Umbilical cord (tissue), 2 donors: ENCODE data around the gene SULT2A1. TPM values are rescaled to one million over a fixed set of nuclear protein-coding genes. Genes with fewer than 3 reads are reported as not detected.
A peak's percentile ranks its signal among the peaks of the same experiment; 100 is the strongest.
"Not testable (repeated sequence)": the region's sequence is repeated elsewhere in the genome, so short reads cannot be mapped to it uniquely, and the experiment has no call there.

Source experiments
- DNase-seq: peaks from one replicate; pipeline ENCODE4 v3.0.0-alpha.2; 2015; ENCODE audit warnings: low spot score
- total RNA-seq: library from RNA; depleted of rRNA; stranded (reverse); fragments of >200 nt; gene quantifications from one replicate; pipeline ENCODE4 v1.2.3, GENCODE V29; 2014; ENCODE audit warnings: low replicate concordance; ENCODE audit not compliant: insufficient read depth

Gene SULT2A1, protein sequence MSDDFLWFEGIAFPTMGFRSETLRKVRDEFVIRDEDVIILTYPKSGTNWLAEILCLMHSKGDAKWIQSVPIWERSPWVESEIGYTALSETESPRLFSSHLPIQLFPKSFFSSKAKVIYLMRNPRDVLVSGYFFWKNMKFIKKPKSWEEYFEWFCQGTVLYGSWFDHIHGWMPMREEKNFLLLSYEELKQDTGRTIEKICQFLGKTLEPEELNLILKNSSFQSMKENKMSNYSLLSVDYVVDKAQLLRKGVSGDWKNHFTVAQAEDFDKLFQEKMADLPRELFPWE
- total RNA-seq: not detected

DNA sequence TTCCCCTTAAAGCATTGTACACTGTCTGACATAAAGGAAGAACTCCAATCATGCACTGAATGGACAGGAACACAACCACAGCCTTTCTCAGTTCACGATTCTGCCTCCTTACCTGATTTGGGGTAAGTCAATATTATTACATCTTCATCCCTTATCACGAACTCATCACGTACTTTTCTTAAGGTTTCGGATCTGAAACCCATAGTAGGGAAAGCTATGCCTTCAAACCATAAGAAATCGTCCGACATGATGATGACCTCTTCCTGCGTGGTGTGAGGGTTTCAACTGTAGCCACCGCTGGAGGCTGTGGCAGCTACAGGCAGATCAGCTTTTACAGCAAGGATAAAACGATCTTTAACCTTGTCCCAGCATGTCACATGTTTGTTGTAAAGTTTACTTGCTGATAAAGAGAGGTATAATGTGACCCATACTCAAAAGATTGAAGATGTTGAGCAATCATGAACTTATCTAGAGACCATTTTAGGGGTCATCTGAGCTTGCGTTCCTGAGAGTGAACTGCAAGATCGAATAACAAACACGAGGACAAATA, at the start of gene SULT2A1:
Gene SULT2A1 (minus strand): TSS at position 306 of the 550 bp plus-strand sequence. CDS start 58 bp downstream, at position 248.
- DNase-seq: no peak

DNA sequence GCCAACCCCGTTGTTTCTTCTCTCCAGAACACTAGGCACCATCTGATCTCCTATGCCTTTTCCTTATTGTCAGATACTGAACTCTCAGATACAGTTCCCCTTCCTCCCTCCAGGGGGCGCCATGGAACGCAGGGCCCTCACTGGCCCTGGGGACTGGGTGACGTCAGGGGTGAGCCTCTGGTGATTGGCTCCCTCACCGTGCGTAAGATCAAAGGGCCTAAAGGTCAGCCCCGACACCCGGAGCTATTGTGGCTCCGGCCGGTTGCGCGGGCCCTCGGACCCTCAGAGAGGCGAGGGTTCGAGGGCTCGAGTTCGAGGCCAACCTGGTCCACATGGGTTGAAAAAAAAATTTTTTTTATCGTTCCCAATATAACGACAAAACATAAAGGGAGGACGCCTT, 42.5 kb upstream of the SULT2A1 start:
- not testable (repeated sequence) for DNase-seq

DNA sequence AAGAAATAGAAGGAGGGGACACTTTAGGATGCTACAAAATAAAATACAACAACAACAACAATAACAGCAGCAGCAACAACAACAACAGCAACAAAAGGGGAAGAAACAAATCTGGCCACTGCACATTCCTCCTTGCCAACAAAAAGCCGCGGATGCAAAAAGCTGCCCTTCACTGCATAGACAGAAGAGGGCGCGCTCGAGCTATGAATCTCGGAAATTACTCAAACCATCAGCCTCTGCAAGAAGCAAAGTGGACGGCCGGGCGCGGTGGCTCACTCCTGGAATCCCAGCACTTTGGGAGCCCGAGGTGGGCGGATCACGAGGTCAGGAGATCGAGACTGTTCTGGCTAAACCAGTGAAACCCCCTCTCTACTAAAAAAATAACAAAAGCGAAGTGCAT, 34.0 kb upstream of the SULT2A1 start:
- DNase-seq: not testable (repeated sequence)

DNA sequence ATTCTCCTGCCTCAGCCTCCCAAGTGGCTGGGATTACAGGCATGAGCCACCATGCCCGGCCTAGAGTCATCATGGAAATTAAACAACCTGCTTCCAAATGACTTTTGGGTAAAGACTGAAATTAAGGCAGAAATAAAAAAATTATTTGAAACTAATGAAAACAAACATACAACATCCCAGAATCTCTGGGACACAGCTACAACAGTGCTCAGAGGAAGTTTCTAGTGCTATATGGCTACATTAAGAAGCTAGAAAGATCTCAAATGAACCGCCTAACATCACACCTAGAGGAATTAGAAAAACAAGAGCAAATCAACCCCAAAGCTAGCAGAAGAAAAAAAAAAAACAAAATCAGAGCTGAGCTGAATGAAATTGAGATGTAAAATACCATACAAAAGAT, 24.1 kb upstream of the SULT2A1 start:
- DNase-seq: not testable (repeated sequence)

DNA sequence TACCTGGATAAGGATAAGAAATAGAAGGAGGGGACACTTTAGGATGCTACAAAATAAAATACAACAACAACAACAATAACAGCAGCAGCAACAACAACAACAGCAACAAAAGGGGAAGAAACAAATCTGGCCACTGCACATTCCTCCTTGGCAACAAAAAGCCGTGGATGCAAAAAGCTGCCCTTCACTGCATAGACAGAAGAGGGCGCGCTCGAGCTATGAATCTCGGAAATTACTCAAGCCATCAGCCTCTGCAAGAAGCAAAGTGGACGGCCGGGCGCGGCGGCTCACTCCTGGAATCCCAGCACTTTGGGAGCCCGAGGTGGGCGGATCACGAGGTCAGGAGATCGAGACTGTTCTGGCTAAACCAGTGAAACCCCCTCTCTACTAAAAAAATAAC, 23.2 kb upstream of the SULT2A1 start:
- not testable (repeated sequence) for DNase-seq

DNA sequence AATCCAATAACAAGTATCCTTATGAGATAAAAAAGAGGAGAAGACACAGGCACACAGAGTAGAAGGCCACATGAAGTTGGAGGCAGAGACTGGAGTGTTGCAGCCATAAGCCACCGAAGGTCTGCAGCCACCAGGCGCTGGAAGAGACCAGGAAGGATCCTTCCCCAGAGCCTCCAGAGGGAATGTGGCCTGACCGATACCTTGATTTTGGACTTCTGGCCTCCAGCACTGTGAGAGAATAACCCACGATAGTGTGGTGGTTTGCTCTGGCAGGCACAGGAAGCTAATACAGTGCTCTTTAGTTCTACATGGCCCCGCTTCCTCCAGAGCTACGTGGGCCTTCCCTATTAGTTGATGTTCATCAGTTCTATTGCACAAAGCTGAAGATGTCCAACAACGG, 15.3 kb upstream of the SULT2A1 start:
- DNase-seq: no peak

DNA sequence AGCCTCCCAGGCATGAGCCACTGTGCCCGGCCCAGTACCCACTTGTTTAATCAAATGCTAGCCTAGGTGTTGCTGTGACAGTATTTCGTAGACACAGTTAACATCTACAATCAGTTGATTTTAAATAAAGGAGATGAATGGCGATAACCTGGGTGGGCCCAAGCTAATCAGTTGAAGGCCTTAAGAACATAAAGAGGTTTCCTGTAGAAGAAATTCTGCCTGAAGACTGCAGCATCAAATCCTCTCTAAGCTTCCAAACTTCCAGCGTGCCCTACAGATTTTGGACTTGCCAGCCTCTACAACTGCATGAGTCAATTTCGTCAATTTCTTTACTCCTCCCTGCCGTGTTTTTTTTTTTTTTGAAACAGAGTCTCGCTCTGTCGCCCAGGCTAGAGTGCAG, 13.2 kb upstream of the SULT2A1 start:
- no peak for DNase-seq

DNA sequence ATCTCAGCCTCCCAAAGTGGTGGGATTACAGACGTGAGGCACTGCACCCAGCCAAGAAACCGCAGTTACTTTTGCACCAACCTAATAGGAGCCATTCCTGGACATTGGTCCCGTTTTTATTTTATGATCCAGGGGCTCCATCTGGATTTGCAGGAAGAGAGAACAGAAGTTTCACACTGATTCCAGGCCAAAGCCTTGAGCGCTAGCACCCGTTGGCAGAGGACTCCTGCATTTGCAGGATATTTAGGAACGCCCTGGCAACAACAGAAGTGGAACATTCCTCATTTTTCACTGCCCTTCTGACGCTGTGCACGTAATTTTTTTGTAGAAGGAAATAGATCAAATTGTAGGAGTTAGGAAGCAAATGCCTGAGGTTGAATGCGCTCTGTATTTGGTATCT, 11.7 kb upstream of the SULT2A1 start:
- peak; percentile 19 for DNase-seq

DNA sequence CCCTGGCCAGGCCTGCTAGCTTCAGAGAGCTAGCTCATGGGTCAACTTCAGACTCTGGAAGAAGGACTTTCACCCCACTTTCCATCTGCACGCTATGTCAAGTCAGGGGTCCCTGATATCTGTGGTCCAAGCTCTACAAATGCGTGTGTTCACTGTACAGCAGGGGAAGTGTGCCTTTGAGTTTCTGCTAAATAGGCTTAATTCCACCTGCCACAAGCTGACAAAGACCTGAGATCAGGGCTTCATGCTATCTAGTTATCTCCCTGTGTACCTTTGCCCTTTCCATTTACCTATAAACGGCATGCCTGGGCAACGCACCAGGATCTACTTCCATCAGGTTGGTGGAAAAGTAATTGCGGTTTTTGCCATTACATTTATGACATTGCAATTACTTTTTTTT, 10.7 kb upstream of the SULT2A1 start:
- no peak for DNase-seq

DNA sequence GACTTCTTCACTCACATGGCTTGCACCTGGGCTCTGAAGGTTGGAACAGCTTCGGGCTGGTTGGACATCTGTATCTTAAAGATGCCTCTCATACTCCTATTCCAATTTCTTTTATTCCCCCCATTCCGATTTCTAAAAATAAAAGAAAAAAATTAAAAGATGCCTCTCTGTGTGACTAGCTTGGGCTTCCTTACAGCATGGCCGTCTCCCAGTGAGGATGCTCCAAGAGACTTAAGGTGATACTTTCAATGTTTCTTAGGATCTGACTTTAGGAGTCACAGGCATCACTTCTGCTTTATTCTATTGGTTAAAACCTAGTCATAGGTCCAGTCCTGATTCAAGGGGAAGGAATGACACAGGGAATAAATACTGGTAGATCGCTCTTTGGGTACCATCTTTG, 9.9 kb upstream of the SULT2A1 start:
- no peak for DNase-seq

DNA sequence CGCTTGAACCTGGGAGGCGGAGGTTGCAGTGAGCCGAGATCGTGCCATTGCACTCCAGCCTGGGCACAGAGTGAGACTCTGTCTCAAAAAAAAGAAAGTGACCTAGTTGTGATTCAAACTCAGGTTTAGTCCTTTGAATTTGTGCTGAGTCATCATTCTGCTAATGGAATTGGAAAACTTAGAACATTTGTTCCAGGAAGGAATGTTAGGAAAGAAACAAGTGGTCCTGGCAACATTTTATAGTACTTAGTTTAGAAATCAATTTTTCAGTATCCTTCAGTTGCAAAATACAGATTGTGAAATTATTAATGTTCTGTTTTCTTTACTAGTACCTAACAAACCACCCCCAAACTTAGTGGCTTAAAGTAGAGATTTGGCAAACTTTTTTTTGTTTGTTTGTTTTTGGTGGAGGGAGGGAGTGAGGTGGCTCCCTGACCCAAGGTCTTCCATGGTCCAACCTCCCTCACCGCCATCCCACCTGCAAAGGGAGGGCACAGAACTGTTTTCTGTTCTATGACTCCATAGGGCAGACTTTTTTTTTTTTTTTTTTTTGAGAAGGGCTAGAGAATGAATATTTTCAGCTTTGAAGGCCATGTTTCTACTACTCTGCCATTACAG, 9.2 kb upstream of the SULT2A1 start:
- DNase-seq: no peak

DNA sequence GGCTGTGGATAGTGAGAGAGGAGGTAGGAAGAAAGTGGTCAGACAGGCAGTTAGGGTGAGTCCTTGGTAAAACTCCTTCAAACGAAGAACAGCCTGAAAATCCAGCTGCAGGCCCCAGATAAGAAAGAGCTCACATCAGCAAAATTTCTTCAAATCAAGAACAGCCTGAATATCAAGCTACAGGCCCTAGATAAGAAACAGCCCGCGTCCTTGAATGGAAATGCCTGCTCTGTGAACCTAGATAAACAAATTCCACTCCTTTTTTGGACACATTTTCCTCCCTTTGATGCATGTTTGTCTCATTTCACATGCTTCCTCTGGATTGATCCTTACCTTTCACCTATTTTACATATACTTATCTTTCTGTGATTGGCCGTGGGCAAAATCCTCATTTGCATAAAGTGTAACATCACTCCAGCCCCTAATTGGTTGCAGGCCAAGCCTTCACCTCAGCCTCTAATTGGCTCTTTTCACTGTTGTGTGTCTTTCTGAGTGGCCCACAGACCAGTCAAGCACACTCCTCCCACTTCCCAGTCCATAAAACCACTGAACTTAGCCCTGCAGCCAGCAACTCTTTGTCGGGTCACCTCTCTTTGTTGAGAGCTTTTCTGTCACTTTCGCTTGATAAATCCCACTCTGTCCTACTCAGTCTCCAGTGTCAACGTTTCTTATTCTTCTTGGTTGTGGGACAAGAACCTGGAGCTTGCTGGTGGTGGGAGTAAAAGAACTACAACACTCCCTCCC, 6.0 kb upstream of the SULT2A1 start:
- DNase-seq: peak; percentile 98

DNA sequence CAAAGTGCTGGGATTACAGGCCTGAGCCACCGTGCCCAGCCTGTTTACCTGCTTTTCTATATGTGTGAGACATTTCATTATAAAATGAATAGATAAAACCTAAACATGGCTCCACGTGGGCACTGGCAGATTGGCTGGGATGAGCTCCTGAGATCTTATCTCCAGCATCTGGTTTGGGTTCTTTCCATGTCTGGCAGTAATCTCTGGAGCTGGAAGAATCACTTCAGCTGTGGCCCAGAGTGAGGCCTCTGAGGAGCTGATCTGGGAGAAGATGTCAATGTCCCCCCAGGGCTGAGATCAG, 5.5 kb upstream of the SULT2A1 start:
- no peak for DNase-seq

DNA sequence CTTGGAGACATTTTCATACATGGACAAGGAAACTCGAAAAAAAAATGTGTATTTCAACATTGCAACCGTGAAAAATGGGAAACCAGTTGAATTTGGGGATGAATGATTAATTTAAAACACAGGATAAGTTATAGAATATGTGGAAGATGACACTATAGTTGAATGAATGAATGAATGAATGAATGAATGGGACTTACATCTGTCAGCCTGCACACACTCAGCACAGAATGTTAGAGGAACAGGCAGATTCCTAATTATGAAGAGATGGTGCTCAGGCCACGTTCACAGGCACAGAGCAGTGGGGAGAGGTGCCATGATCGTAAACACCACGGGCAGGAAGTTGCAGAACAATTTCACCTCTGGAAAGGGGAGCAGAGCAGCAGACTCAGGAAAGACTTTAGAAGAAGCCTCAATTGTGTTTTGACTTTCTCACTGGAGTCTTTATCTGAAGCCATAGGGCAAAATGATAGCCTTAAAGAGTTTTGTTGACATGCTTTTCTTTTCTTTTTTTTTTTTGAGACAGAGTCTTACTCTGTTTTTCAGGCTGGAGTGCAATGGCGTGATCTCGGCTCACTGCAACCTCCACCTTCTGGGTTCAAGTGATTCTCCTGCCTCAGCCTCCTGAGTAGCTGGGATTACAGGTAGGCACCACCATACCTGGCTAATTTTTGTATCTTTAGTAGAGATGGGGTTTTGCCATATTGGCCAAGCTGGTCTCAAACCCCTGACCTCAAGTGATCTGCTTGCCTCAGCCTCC, 4.9 kb upstream of the SULT2A1 start:
- no peak for DNase-seq

DNA sequence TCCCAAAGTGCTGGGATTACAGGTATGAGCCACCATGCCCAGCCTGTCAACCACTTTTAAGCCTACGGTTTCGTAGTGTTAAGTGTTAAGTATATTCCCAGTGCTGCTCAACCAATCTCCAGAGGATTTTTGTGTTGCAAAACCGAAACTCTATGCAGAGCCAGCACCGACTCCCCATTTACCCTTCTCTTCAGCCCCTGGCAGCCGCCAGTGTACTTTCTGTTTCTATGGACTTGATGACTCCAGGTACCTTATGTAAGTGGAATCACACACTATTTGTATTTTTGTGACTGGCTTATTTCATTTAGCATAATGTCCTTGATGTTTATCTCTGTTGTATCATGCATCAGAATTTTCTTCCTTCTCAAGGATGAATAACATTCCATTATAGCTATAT, 1.1 kb downstream of the SULT2A1 start:
- DNase-seq: no peak

DNA sequence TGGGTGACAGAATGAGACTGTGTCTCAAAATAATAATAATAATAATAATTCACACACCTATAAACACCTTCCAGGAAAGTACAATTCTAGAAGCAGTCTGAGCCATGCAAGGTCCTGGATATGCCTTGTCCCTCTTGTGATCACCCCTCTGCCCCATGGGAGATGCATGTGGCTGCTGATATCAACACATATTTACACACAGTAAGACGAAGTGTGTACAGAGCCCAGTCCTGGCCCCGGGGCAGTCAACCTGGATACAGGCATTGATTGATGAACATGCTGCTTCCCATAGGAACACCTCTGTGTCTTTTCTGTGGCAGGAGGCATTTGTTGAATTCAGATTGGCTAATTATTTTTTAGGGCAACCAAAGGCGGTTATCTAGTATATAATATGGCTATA, 3.2 kb downstream of the SULT2A1 start:
- DNase-seq: no peak

DNA sequence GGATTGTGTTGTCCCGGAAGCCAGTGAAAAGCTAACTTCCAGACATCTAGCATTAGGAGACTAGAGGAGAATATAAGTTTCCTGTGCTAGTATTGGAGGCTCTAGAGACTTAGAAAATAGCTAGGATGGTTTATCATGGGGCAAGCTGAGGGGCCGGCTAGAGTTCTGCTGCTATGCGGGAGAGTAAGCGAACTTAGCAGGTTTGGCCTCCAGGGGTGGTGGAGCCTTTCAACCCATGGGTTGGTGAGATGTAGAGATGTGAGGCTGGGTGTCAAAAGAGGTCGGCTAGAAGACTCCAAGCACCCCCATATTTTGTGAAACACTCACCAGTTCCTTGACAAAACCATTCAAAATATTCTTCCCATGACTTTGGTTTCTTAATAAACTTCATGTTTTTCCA, 4.4 kb downstream of the SULT2A1 start:
- no peak for DNase-seq

DNA sequence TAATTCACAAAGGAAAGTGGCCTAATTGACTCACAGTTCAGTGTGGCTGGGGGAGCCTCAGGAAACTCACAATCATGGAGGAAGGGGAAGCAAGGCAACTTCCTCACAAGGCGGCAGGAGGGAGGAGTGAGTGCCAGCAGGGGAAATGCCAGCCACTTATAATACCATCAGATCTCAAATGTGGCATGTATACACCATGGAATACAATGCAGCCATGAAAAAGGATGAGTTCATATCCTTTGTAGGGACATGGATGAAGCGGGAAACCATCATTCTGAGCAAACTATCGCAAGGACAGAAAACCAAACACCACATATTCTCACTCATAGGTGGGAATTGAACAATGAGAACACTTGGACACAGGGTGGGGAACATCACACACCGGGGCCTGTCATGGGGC, 6.7 kb downstream of the SULT2A1 start:
- DNase-seq: not testable (repeated sequence)

DNA sequence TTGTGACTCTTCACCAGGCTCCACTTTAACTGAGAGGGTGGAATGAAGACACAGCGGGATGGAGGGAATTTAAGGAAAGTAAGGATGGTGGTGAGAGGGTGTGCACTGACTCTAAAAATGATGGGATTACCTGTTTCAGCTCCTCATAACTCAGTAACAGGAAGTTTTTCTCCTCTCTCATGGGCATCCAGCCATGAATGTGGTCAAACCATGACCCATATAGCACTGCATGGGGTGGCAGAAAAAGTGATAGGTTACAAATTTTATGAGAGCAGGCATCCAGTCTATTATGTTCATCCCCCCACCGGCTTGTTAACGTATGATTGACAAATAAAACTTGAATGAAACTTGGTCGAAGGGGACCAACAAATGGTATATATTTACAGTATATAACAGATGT, 7.2 kb downstream of the SULT2A1 start:
- no peak for DNase-seq

DNA sequence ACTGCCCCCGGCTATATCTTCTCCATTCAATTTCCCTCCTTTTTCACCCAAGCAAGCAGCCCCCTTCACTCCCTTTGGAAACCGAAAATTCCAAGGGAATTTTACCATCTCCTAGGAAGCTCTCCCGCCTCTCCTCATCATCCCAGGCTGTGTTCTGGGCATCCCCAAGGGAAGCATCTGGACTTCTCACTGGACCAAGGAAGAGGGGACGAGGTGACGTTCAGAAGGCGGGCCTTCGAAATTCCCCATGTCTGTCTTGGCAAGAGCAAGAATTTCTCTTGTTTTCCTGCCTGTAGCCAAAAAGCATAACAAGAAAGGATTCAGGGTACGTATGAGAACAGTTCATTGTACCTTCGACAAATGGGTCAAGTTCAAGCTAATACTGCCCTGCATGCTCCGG, 20.9 kb downstream of the SULT2A1 start:
- DNase-seq: no peak

DNA sequence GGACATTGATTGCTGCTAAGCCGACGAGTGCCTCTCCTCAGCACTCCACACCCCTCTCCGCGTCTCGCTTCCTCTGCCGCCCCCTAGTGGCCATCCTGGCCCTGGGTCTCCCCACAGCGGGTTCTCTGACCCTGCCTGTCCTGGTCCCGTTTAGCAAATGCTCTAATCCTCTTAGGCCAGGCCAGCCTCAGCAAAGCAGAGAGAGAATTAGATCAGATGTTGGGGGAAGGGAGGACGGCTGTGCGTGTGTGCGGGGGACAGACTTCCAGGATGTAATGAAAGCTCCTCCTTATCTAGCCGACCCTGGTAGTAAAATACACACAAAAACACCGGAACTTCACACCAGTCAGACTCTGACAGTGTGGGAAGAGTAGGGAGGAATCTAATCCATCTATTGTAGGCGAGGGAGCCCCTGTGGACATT, 22.6 kb downstream of the SULT2A1 start:
- DNase-seq: peak; percentile 88

DNA sequence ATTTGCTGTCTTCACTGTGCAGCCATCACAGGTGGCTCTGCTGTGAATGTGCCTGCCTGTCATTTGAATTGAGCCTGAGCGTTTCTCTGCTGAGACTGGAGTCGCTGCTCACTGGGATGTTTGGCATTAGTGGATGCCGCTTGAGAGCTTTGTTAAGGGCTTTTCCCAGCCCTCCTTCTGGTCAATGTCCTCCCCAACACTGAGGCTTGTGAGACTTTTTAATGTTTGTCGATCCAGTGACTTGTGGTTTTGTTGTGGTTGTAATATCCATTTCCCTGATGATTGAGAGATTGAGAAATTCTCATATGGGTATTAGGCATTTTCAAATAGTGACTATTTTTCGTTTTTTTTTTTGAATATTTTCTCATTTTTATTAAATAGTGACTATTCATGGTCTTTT, 24.5 kb downstream of the SULT2A1 start:
- DNase-seq: no peak
